CD4-positive, alpha-beta T cell (primary cell): ENCODE data around the gene PRDM16. TPM values are rescaled to one million over a fixed set of nuclear protein-coding genes. Genes with fewer than 3 reads are reported as not detected.

Experiments used
- ATAC-seq: fragments of 200-7000 bp; cut with Tn5 transposase; one replicate; pipeline ENCODE4 v1.10.0; 2022; ENCODE audit warnings: mild to moderate bottlenecking; ENCODE audit not compliant: poor library complexity
- CTCF ChIA-PET: fragments of 350-600 bp; sonication (Branson Sonifier 250); formaldehyde crosslinking; loops from one replicate; lab custom pipeline; 2021; ENCODE audit warnings: antibody characterized with exemption, inconsistent platforms; lab: Charles Lee
- POLR2A ChIA-PET: fragments of 350-600 bp; sonication (Branson Sonifier 250); formaldehyde crosslinking; loops from one replicate; lab custom pipeline; 2021; ENCODE audit warnings: antibody characterized with exemption, inconsistent platforms; lab: Charles Lee
- DNase-seq, 14 experiments: peaks; one replicate each; pipeline ENCODE4 v3.0.0-alpha.2; 2013 to 2020; ENCODE audit warnings: mixed read lengths in 2 of 14
- H3K27ac ChIP-seq, 2 donors: one replicate each; pipeline versions ENCODE4 v1.5.1 to v1.7.0; 2013; ENCODE audit warnings: low read length in 2 of 2, low read depth in 1 of 2, mild to moderate bottlenecking in 1 of 2
- H3K27me3 ChIP-seq, 2 experiments: 1 replicate in 1 of 2; 2 replicates in 1 of 2; pipeline versions ENCODE4 v1.6.1 to v1.7.0; 2013; ENCODE audit warnings: low read length in 2 of 2, control low read depth in 1 of 2, mild to moderate bottlenecking in 1 of 2, moderate library complexity in 1 of 2; ENCODE audit not compliant: insufficient read depth in 2 of 2, control insufficient read depth in 1 of 2
- H3K36me3 ChIP-seq: one replicate; pipeline ENCODE4 v1.6.1; 2013; ENCODE audit warnings: low read length, control low read depth; ENCODE audit not compliant: insufficient read depth
- H3K4me1 ChIP-seq: one replicate; pipeline ENCODE4 v1.6.1; 2013; ENCODE audit warnings: low read length, control low read depth; ENCODE audit not compliant: insufficient read depth
- H3K4me3 ChIP-seq: one replicate; pipeline ENCODE4 v1.5.1; 2013; ENCODE audit warnings: mild to moderate bottlenecking, low read length, moderate library complexity
- H3K9me3 ChIP-seq, 2 experiments: 1 replicate in 1 of 2; 2 replicates in 1 of 2; pipeline versions ENCODE4 v1.6.1 to v1.7.0; 2013; ENCODE audit warnings: low read length in 2 of 2, mild to moderate bottlenecking in 2 of 2, control low read depth in 1 of 2, moderate library complexity in 1 of 2; ENCODE audit not compliant: control insufficient read depth in 1 of 2, insufficient read depth in 1 of 2
- H3K27ac Mint-ChIP-seq: one replicate; pipeline ENCODE4 v1.8.0; 2020; ENCODE audit warnings: mixed read lengths
- H3K27me3 Mint-ChIP-seq: one replicate; pipeline ENCODE4 v1.8.0; 2021; ENCODE audit warnings: mixed read lengths
- H3K36me3 Mint-ChIP-seq: one replicate; pipeline ENCODE4 v1.8.0; 2021; ENCODE audit warnings: low read depth, mixed read lengths
- H3K4me1 Mint-ChIP-seq: one replicate; pipeline ENCODE4 v1.8.0; 2021; ENCODE audit warnings: low read depth, mixed read lengths
- H3K4me3 Mint-ChIP-seq: one replicate; pipeline ENCODE4 v1.8.0; 2020; ENCODE audit warnings: mild to moderate bottlenecking, mixed read lengths
- H3K9me3 Mint-ChIP-seq: one replicate; pipeline ENCODE4 v1.8.0; 2020; ENCODE audit warnings: mixed read lengths
- intact Hi-C, 2 experiments: fragments of 100-400 bp; cut with DNase I in 1 of 2; cut with micrococcal nuclease in 1 of 2; formaldehyde crosslinking; loops; one replicate each; pipeline versions ENCODE4 v1.15.1 to v1.9.0; 2023 to 2025; cut with DNase I, micrococcal nuclease
- total RNA-seq, 174 experiments: library from RNA in 2 of 174; stranded (reverse) in 2 of 174; gene quantifications; one replicate each; pipeline ENCODE4 v1.2.3 and lab custom pipeline; 2021 to 2026
- TF ChIP-seq, protein P1 (sequence below): fragments of 200-600 bp; IDR thresholded peaks from one replicate; pipeline ENCODE4 v1.8.0; 2022; ENCODE audit warnings: antibody characterized with exemption, mild to moderate bottlenecking

The PRDM16 gene
- total RNA-seq, 2 experiments from 2014 or later = not detected

DNA sequence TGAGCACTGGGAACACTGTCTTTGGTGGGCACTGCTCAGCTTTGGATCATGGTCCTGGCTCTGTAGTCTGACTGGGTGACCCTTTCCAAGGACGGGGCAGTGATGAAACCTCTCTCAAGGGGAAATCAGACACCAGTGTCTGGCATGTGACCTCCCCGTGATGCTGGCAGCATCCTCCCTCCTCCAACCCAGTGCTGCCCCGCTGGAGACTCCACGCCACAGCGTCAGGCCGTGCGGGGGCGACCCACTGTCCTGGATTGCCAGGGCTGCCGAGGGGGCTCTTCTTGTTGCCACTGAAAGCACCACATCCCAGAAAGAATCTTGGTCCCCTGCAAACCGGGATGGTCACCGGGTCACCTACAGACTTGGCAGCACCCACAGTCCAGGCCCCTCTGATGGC, 239.1 kb downstream of the PRDM16 start:
- Mint-ChIP-seq H3K27ac (no peak overlapping the region), H3K4me3 (no peak overlapping the region), H3K36me3 (no peaks in the 10 kb centered on the region), H3K4me1 (no peaks in the 10 kb centered on the region), H3K9me3 (no peaks in the 10 kb centered on the region), H3K27me3 (peaks cover 27% of the 10 kb centered on the region)
- peaks cover 0 to 8% of the 10 kb centered on the region in 2 experiments for H3K9me3 ChIP-seq
- ATAC-seq (no peak), DNase-seq (no peak)
- H3K36me3 ChIP-seq = no peaks in the 10 kb centered on the region
- H3K27me3 ChIP-seq = peaks cover 7 to 10% of the 10 kb centered on the region in 2 experiments
- POLR2A ChIA-PET = no interaction called here
- intact Hi-C loops = no loop called here
- H3K4me1 ChIP-seq = no peaks in the 10 kb centered on the region
- CTCF ChIA-PET = no interaction called here
- TF ChIP-seq, protein P1, sequence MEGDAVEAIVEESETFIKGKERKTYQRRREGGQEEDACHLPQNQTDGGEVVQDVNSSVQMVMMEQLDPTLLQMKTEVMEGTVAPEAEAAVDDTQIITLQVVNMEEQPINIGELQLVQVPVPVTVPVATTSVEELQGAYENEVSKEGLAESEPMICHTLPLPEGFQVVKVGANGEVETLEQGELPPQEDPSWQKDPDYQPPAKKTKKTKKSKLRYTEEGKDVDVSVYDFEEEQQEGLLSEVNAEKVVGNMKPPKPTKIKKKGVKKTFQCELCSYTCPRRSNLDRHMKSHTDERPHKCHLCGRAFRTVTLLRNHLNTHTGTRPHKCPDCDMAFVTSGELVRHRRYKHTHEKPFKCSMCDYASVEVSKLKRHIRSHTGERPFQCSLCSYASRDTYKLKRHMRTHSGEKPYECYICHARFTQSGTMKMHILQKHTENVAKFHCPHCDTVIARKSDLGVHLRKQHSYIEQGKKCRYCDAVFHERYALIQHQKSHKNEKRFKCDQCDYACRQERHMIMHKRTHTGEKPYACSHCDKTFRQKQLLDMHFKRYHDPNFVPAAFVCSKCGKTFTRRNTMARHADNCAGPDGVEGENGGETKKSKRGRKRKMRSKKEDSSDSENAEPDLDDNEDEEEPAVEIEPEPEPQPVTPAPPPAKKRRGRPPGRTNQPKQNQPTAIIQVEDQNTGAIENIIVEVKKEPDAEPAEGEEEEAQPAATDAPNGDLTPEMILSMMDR = no peak
- no peak overlapping the region for H3K27ac ChIP-seq
- no peak overlapping the region for H3K4me3 ChIP-seq

- H3K4me1 Mint-ChIP-seq = no peaks in the 10 kb centered on the region
- H3K27ac Mint-ChIP-seq = no peak overlapping the region
- Histone ChIP-seq H3K27me3 (peaks cover 7 to 12% of the 10 kb centered on the region in 2 experiments), H3K27ac (no peak overlapping the region), H3K36me3 (no peaks in the 10 kb centered on the region), H3K4me3 (no peak overlapping the region), H3K9me3 (peaks cover 0 to 12% of the 10 kb centered on the region in 2 experiments), H3K4me1 (peaks cover 3% of the 10 kb centered on the region)
- POLR2A ChIA-PET = no interaction called here
- TF ChIP-seq, protein P1 = no peak
- ATAC-seq (no peak), DNase-seq (no peak)
- intact Hi-C loops = no loop called here
- peaks cover 26% of the 10 kb centered on the region for H3K27me3 Mint-ChIP-seq
- H3K4me3 Mint-ChIP-seq = no peak overlapping the region
- no peaks in the 10 kb centered on the region for H3K36me3 Mint-ChIP-seq
- CTCF ChIA-PET = no interaction called here
- H3K9me3 Mint-ChIP-seq = no peaks in the 10 kb centered on the region
These were observed 241.9 kb downstream of the PRDM16 start for GRCh38 chr1:3310718-3311400.

DNA sequence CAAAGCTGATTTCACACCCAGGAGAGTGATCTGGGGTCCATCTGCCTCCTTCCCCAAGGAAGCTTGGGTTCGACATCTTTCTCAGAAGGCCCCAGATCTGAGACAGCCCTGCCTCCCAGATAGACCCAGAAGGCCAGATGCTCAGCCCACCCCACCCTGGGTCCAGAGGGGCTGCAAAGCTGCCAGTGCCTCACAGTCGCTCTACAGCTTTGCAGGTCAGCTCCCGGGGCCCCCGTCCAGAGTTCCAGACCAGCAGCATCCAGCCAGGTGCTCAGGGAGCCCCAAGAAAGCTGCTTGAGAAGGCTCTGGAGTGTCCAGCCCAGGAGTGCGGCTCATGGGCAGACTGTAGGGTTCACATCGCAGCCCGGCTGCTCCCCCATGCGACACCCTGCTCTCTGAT, 242.7 kb downstream of the PRDM16 start:
- Histone ChIP-seq H3K4me1 (peaks cover 5% of the 10 kb centered on the region), H3K36me3 (no peaks in the 10 kb centered on the region), H3K27ac (no peak overlapping the region), H3K4me3 (no peak overlapping the region), H3K27me3 (peaks cover 7 to 12% of the 10 kb centered on the region in 2 experiments), H3K9me3 (peaks cover 5 to 16% of the 10 kb centered on the region in 2 experiments)
- intact Hi-C loops = no loop called here
- no peaks in the 10 kb centered on the region for H3K36me3 Mint-ChIP-seq
- ChIA-PET CTCF (no interaction called here), POLR2A (no interaction called here)
- no peak for ATAC-seq
- H3K27ac Mint-ChIP-seq = no peak overlapping the region
- DNase-seq = no peak
- peaks cover 4% of the 10 kb centered on the region for H3K4me1 Mint-ChIP-seq
- TF ChIP-seq, protein P1 = no peak
- H3K9me3 Mint-ChIP-seq = peaks cover 4% of the 10 kb centered on the region
- H3K4me3 Mint-ChIP-seq = no peak overlapping the region
- H3K27me3 Mint-ChIP-seq = peaks cover 22% of the 10 kb centered on the region
